GM18870 (cell line): Measurements from ENCODE around the gene CRACDL.

Experiments
- ATAC-seq: cut with Tn5 transposase; IDR thresholded peaks from one replicate; pipeline ENCODE4 v1.9.1; 2021; ENCODE audit warnings: moderate library complexity; ENCODE audit not compliant: unreplicated experiment

CRACDL gene

GRCh38 chr2:98935777-98936352 is at the start of gene CRACDL:
TSS of gene CRACDL (minus strand) at chr2:98936225. CDS start at chr2:98846800, 89,425 bp downstream.
- no peak for ATAC-seq

- ATAC-seq = no peak
These were observed 39.6 kb upstream of the CRACDL start for GRCh38 chr2:98975611-98976010.

- no peak for ATAC-seq
These were observed 36.6 kb upstream of the CRACDL start for GRCh38 chr2:98972582-98973167.

GRCh38 chr2:98959810-98960507 is 23.9 kb upstream of the CRACDL start:
- ATAC-seq = no peak

- ATAC-seq = no peak
These were observed 16.9 kb upstream of the CRACDL start for GRCh38 chr2:98952966-98953365.

- no peak for ATAC-seq
These were observed 13.1 kb upstream of the CRACDL start for GRCh38 chr2:98948956-98949739.

GRCh38 chr2:98947554-98947953 is 11.5 kb upstream of the CRACDL start:
- ATAC-seq = no peak

- no peak for ATAC-seq
These were observed 10.8 kb upstream of the CRACDL start for GRCh38 chr2:98946855-98947254.

- no peak for ATAC-seq
These were observed 8.8 kb upstream of the CRACDL start for GRCh38 chr2:98944775-98945174.

GRCh38 chr2:98940102-98940501 is 4.1 kb upstream of the CRACDL start:
- ATAC-seq = no peak

GRCh38 chr2:98937906-98938305 is 1.9 kb upstream of the CRACDL start:
- ATAC-seq = no peak

GRCh38 chr2:98936353-98937351 is 627 bp upstream of the CRACDL start:
- no peak for ATAC-seq

GRCh38 chr2:98935111-98935770 is 784 bp downstream of the CRACDL start:
- no peak for ATAC-seq

- ATAC-seq = no peak
These were observed 3.2 kb downstream of the CRACDL start for GRCh38 chr2:98932778-98933343.

GRCh38 chr2:98932164-98932563 is 3.9 kb downstream of the CRACDL start:
- ATAC-seq = no peak

GRCh38 chr2:98931596-98931995 is 4.4 kb downstream of the CRACDL start:
- ATAC-seq = no peak

- ATAC-seq = no peak
These were observed 6.1 kb downstream of the CRACDL start for GRCh38 chr2:98929920-98930319.

- no peak for ATAC-seq
These were observed 7.8 kb downstream of the CRACDL start for GRCh38 chr2:98928242-98928641.

- ATAC-seq = no peak
These were observed 9.0 kb downstream of the CRACDL start for GRCh38 chr2:98927027-98927426.

GRCh38 chr2:98926601-98927000 is 9.4 kb downstream of the CRACDL start:
- ATAC-seq = no peak
